ENCODE results near the gene EHD1.
"Not testable (repeated sequence)": the region's sequence is repeated elsewhere in the genome, so short reads cannot be mapped to it uniquely, and the experiment has no call there.

EHD1 gene

DNA sequence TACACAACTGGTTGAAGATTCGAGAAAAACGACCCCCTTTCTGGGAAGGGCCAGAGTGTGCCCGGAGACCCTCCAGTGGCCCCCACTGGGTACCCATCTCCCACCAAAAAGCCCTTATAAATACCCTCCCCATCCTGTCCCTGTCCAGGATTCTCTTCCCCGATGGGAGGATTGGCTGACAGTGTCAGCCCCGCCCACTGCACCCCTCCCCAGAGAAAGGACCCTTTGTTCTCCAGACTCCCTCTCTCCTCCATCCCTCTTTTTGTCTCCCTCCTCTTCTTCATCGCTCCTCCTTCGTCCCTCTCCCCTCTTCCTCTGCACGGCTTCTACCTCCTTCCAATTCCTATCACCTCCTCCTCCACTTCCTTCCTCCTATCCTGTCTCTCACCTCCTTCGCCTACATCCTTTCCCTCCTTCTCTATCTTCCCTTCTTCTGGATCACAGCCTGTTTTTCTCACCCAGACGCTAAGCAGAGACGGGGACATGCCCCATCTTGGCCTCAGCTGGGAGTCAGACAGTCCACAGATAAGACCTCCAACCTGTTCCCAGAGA, 54.8 kb downstream of the EHD1 start:
- ChIA-PET CTCF (no interaction called here), POLR2A (no interaction called here)
- DNase-seq (ENCODE audit: extremely low spot score), result no peak
- TF ChIP-seq ARNT (IDR thresholded peaks at IDR 0.05) (no peak), FOXK2 (IDR thresholded peaks at IDR 0.05) (no peak), BHLHE40 (IDR thresholded peaks at IDR 0.05; ENCODE audit: borderline replicate concordance) (no peak), NFRKB (IDR thresholded peaks at IDR 0.05) (no peak), CTBP1 (IDR thresholded peaks at IDR 0.05; ENCODE audit: borderline replicate concordance) (no peak), HDGF (IDR thresholded peaks at IDR 0.05; ENCODE audit: borderline replicate concordance) (no peak), L3MBTL2 (conservative IDR thresholded peaks at IDR 0.05) (no peak), FOXM1 (IDR thresholded peaks at IDR 0.05; ENCODE audit: borderline replicate concordance) (no peak), LEF1 (IDR thresholded peaks at IDR 0.05; ENCODE audit: borderline replicate concordance) (no peak), FOXA1 (IDR thresholded peaks at IDR 0.05) (no peak), ZNF384 (IDR thresholded peaks at IDR 0.05) (no peak)

- TF ChIP-seq TARDBP (IDR thresholded peaks at IDR 0.05) (no peak), CTBP1 (IDR thresholded peaks at IDR 0.05; ENCODE audit: borderline replicate concordance) (no peak), NFRKB (IDR thresholded peaks at IDR 0.05) (no peak), FOXM1 (IDR thresholded peaks at IDR 0.05; ENCODE audit: borderline replicate concordance) (no peak), ARNT (IDR thresholded peaks at IDR 0.05) (no peak), SP1 (IDR thresholded peaks at IDR 0.05) (no peak), BHLHE40 (IDR thresholded peaks at IDR 0.05; ENCODE audit: borderline replicate concordance) (no peak)
- DNase-seq (ENCODE audit: extremely low spot score), result no peak
- POLR2A ChIA-PET, result interaction anchor here (0.8 kb wide), 1 partner anchor 9 kb away, joined by 3 read pairs; no protein-coding TSS in a partner anchor
- CTCF ChIA-PET, result no interaction called here
These were observed 60.9 kb downstream of the EHD1 start for GRCh38 chr11:64817476-64817875.

GRCh38 chr11:64815433-64815832, 63.0 kb downstream of the EHD1 start:
- POLR2A ChIA-PET; DNase-seq (ENCODE audit: extremely low spot score): not testable (repeated sequence)
- CTCF ChIA-PET, result interaction anchor here (0.6 kb wide), 1 partner anchor 31 kb away, joined by 3 read pairs; no protein-coding TSS in a partner anchor

DNA sequence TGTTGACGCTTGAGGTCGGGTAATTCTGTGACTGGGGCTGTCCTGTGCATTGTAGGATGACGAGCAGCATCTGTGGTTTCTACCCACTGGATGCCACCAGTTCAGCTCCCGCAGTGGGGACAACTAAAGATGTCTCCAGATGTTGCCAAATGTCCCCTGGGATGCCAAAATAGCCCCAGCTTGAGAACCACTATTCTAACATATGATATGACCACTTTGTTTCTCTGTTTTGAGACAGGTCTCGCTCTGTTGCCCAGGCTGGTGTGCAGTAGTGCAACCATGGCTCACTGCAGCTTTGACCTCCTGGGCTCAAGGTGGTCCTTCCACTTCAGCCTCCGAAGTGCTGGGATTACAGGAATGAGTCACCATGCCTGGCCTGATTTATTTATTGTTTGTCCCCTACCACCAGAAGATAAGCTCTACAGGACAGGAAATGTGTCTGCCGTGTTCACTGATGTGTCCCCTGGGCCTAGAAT, 63.7 kb downstream of the EHD1 start:
- no peak for DNase-seq (ENCODE audit: extremely low spot score)
- ChIA-PET CTCF (interaction anchor here (0.6 kb wide), 1 partner anchor 32 kb away, joined by 3 read pairs; no protein-coding TSS in a partner anchor), POLR2A (interaction anchor here (0.8 kb wide), 1 partner anchor 36 kb away, joined by 3 read pairs; no protein-coding TSS in a partner anchor)
- TF ChIP-seq ZNF384 (IDR thresholded peaks at IDR 0.05), result no peak
- TF ChIP-seq LEF1 (IDR thresholded peaks at IDR 0.05; ENCODE audit: borderline replicate concordance), result no peak
- no peak for TF ChIP-seq FOXK2 (IDR thresholded peaks at IDR 0.05)
- no peak for TF ChIP-seq BHLHE40 (IDR thresholded peaks at IDR 0.05; ENCODE audit: borderline replicate concordance)
- no peak for TF ChIP-seq CTBP1 (IDR thresholded peaks at IDR 0.05; ENCODE audit: borderline replicate concordance)
- TF ChIP-seq NFRKB (IDR thresholded peaks at IDR 0.05), result no peak
- TF ChIP-seq ELF4 (IDR thresholded peaks at IDR 0.05), result no peak
- no peak for TF ChIP-seq SUZ12 (IDR thresholded peaks at IDR 0.05)
- TF ChIP-seq FOXA1 (IDR thresholded peaks at IDR 0.05), result no peak
- TF ChIP-seq SP1 (IDR thresholded peaks at IDR 0.05), result no peak

DNA sequence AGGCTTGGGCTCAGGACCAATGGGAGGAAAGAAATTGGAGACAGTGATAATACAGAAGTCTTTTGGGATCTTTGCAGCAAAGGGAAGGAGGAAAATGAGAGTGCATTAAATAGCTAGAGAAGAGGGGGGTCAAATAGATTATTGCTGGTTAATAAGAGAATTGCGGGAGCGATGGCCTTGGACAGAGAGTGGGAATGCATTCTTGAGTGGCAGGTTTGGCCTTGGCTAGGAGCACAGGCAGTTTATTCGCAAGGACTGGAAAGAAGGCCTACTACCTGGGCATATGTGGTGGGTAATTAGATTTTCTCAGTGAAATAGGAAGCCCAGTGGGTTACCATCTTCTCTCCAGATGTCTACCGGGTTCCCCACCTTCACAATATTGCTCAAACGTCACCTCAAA, 64.6 kb downstream of the EHD1 start:
- ChIA-PET CTCF (interaction anchor here (0.6 to 0.7 kb wide), 2 partner anchors 10 to 680 kb away, joined by 3 read pairs; no protein-coding TSS in a partner anchor), POLR2A (interaction anchor here (1.1 kb wide), 1 partner anchor 200 kb away, joined by 3 read pairs; the partner anchor contains the start of gene ARL2)
- TF ChIP-seq CTBP1 (IDR thresholded peaks at IDR 0.05; ENCODE audit: borderline replicate concordance) (no peak), L3MBTL2 (conservative IDR thresholded peaks at IDR 0.05) (no peak), HDGF (IDR thresholded peaks at IDR 0.05; ENCODE audit: borderline replicate concordance) (no peak), PKNOX1 (IDR thresholded peaks at IDR 0.05) (no peak), FOXM1 (IDR thresholded peaks at IDR 0.05; ENCODE audit: borderline replicate concordance) (no peak), ZNF384 (IDR thresholded peaks at IDR 0.05) (no peak), LEF1 (IDR thresholded peaks at IDR 0.05; ENCODE audit: borderline replicate concordance) (no peak), ELF4 (IDR thresholded peaks at IDR 0.05) (no peak), NFRKB (IDR thresholded peaks at IDR 0.05) (no peak), FOXK2 (IDR thresholded peaks at IDR 0.05) (no peak)
- DNase-seq (ENCODE audit: extremely low spot score), result no peak

GRCh38 chr11:64810891-64811272, 67.5 kb downstream of the EHD1 start:
- CTCF ChIA-PET, result interaction anchor here (0.7 kb wide), 1 partner anchor 67 kb away, joined by 4 read pairs; no protein-coding TSS in a partner anchor
- POLR2A ChIA-PET, result interaction anchor here (0.9 to 2.1 kb wide), 3 partner anchors 10 to 230 kb away, joined by 3 to 13 read pairs (median 4); partner anchors contain the start of genes SAC3D1 and SF1
- no peak for DNase-seq (ENCODE audit: extremely low spot score)
- TF ChIP-seq ELF4 (IDR thresholded peaks at IDR 0.05) (no peak; the same call in 1 of the 2 replicates), L3MBTL2 (conservative IDR thresholded peaks at IDR 0.05) (peak; percentile 91), ARNT (IDR thresholded peaks at IDR 0.05) (no peak)

GRCh38 chr11:64810271-64810890, 68.0 kb downstream of the EHD1 start, which contains the start of gene MEN1:
MEN1 (minus strand) TSS chr11:64810551; CDS start chr11:64810109, 442 bp downstream.
- CTCF ChIA-PET, result interaction anchor here (0.7 to 1.0 kb wide), 2 partner anchors 24 to 68 kb away, joined by 3 to 4 read pairs; no protein-coding TSS in a partner anchor
- POLR2A ChIA-PET, result interaction anchor here (0.9 to 2.1 kb wide), 3 partner anchors 10 to 230 kb away, joined by 3 to 13 read pairs (median 4); partner anchors contain the start of genes SAC3D1 and SF1
- peak; percentile 95 for DNase-seq (ENCODE audit: extremely low spot score)
- TF ChIP-seq PKNOX1 (IDR thresholded peaks at IDR 0.05) (no peak), FOXA1 (IDR thresholded peaks at IDR 0.05) (no peak), BHLHE40 (IDR thresholded peaks at IDR 0.05; ENCODE audit: borderline replicate concordance) (no peak), ZNF384 (IDR thresholded peaks at IDR 0.05) (no peak), ARNT (IDR thresholded peaks at IDR 0.05) (no peak), TARDBP (IDR thresholded peaks at IDR 0.05) (no peak), SP1 (IDR thresholded peaks at IDR 0.05) (no peak), NFRKB (IDR thresholded peaks at IDR 0.05) (no peak), ELF4 (IDR thresholded peaks at IDR 0.05) (no peak), FOXK2 (IDR thresholded peaks at IDR 0.05) (no peak), LEF1 (IDR thresholded peaks at IDR 0.05; ENCODE audit: borderline replicate concordance) (no peak), SUZ12 (IDR thresholded peaks at IDR 0.05) (no peak), FOXM1 (IDR thresholded peaks at IDR 0.05; ENCODE audit: borderline replicate concordance) (no peak), CTBP1 (IDR thresholded peaks at IDR 0.05; ENCODE audit: borderline replicate concordance) (no peak), L3MBTL2 (conservative IDR thresholded peaks at IDR 0.05) (no peak), HDGF (IDR thresholded peaks at IDR 0.05; ENCODE audit: borderline replicate concordance) (no peak)

All from HEK293T (cell line).